ENCODE results near the gene ADCY2.

DNA sequence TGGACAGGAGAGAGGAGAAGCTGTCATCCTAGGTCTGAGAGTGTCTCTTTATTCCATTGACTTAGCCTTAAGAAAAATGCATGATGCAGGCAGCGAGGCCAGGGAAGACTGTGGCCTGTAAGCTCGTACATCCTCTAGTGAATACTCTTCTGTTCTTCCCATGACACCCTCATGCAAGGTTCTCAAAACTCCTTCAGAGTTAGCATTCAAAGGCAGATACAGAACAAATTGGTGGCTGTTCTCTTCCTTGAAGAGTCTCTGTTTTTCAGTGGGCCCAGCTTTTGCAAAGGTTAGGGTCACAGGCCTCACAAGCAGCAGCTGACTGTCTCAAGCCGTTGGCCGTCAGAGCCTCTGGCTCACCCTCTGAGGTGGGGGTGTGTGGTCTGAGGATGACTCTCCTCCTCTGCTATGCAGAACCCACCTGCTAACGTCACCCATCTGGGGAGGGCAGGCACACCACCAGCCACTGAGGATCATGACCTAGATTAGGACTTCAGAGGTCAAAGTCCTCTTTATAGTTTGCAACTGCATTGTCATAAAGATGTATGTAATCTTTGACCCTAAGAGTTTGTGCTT is 15.1 kb downstream of the ADCY2 start:
- TF ChIP-seq, protein P1, sequence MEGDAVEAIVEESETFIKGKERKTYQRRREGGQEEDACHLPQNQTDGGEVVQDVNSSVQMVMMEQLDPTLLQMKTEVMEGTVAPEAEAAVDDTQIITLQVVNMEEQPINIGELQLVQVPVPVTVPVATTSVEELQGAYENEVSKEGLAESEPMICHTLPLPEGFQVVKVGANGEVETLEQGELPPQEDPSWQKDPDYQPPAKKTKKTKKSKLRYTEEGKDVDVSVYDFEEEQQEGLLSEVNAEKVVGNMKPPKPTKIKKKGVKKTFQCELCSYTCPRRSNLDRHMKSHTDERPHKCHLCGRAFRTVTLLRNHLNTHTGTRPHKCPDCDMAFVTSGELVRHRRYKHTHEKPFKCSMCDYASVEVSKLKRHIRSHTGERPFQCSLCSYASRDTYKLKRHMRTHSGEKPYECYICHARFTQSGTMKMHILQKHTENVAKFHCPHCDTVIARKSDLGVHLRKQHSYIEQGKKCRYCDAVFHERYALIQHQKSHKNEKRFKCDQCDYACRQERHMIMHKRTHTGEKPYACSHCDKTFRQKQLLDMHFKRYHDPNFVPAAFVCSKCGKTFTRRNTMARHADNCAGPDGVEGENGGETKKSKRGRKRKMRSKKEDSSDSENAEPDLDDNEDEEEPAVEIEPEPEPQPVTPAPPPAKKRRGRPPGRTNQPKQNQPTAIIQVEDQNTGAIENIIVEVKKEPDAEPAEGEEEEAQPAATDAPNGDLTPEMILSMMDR (IDR thresholded peaks at IDR 0.05): no peak
- TF ChIP-seq POLR2A (IDR thresholded peaks at IDR 0.05; ENCODE audit: low read depth) (no peak), POLR2AphosphoS5 (IDR thresholded peaks at IDR 0.05) (no peak), EP300 (IDR thresholded peaks at IDR 0.05) (no peak)
